Mesenchymal stem cell (in vitro differentiated cells and primary cell): ENCODE results near the gene MRNIP.
A peak's percentile ranks its signal among the peaks of the same experiment; 100 is the strongest.

Experiments used
- DNase-seq: peaks from one replicate; pipeline ENCODE4 v3.0.0-alpha.2; 2013
- H2AFZ ChIP-seq: one replicate; pipeline ENCODE4 v1.6.1; 2013; ENCODE audit warnings: low read depth, mild to moderate bottlenecking, control low read depth, inconsistent platforms, low read length, moderate library complexity
- H2AK5ac ChIP-seq: 2 replicates; pipeline ENCODE4 v1.6.1; 2013; ENCODE audit warnings: low read length, moderate library complexity, mild to moderate bottlenecking, inconsistent platforms; ENCODE audit not compliant: severe bottlenecking
- H2BK120ac ChIP-seq: one replicate; pipeline ENCODE4 v1.6.1; 2013; ENCODE audit warnings: low read depth, mild to moderate bottlenecking, inconsistent platforms, low read length, moderate library complexity
- H2BK12ac ChIP-seq, 2 experiments: one replicate each; pipeline ENCODE4 v1.6.1; 2013; ENCODE audit warnings: inconsistent platforms in 2 of 2, low read length in 2 of 2, mild to moderate bottlenecking in 2 of 2, moderate library complexity in 2 of 2, control low read depth in 1 of 2
- H2BK15ac ChIP-seq: one replicate; pipeline ENCODE4 v1.6.1; 2013; ENCODE audit warnings: mild to moderate bottlenecking, low read depth, inconsistent platforms; ENCODE audit not compliant: poor library complexity, severe bottlenecking
- H2BK5ac ChIP-seq: 2 replicates; pipeline ENCODE4 v1.6.1; 2013; ENCODE audit warnings: low read depth, mild to moderate bottlenecking, low read length, control low read depth, inconsistent platforms; ENCODE audit not compliant: poor library complexity, severe bottlenecking
- H3K14ac ChIP-seq, 2 experiments: one replicate each; pipeline ENCODE4 v1.6.1; 2013; ENCODE audit warnings: inconsistent platforms in 2 of 2, low read length in 2 of 2, control low read depth in 1 of 2, mild to moderate bottlenecking in 1 of 2, moderate library complexity in 1 of 2
- H3K18ac ChIP-seq, 2 experiments: one replicate each; pipeline ENCODE4 v1.6.1; 2013; ENCODE audit warnings: inconsistent platforms in 2 of 2, low read length in 2 of 2, control low read depth in 1 of 2, low read depth in 1 of 2, mild to moderate bottlenecking in 1 of 2
- H3K23ac ChIP-seq, 2 experiments: one replicate each; pipeline ENCODE4 v1.6.1; 2013; ENCODE audit warnings: inconsistent platforms in 2 of 2, low read length in 2 of 2, mild to moderate bottlenecking in 2 of 2, moderate library complexity in 2 of 2, control low read depth in 1 of 2
- H3K27ac ChIP-seq: 2 replicates; pipeline ENCODE4 v1.5.1; 2013; ENCODE audit warnings: mild to moderate bottlenecking, moderate library complexity, low read length, control low read depth, inconsistent platforms; ENCODE audit not compliant: poor library complexity, severe bottlenecking
- H3K27me3 ChIP-seq, 2 experiments: 2 replicates each; pipeline versions ENCODE4 v1.6.1 to v1.7.0; 2013; ENCODE audit warnings: low read length in 2 of 2, mild to moderate bottlenecking in 2 of 2, moderate library complexity in 2 of 2, control low read depth in 1 of 2, inconsistent platforms in 1 of 2; ENCODE audit not compliant: control insufficient read depth in 1 of 2, insufficient read depth in 1 of 2
- H3K36me3 ChIP-seq, 2 experiments: 2 replicates each; pipeline versions ENCODE4 v1.6.1 to v1.7.0; 2013; ENCODE audit warnings: low read length in 2 of 2, control low read depth in 1 of 2, inconsistent platforms in 1 of 2, low read depth in 1 of 2, mild to moderate bottlenecking in 1 of 2; ENCODE audit not compliant: insufficient read depth in 2 of 2, control insufficient read depth in 1 of 2
- H3K4ac ChIP-seq, 2 experiments: one replicate each; pipeline ENCODE4 v1.6.1; 2013; ENCODE audit warnings: inconsistent platforms in 2 of 2, low read length in 2 of 2, mild to moderate bottlenecking in 2 of 2, moderate library complexity in 2 of 2, control low read depth in 1 of 2, low read depth in 1 of 2
- H3K4me1 ChIP-seq: 2 replicates; pipeline ENCODE4 v1.6.1; 2013; ENCODE audit warnings: low read depth, low read length, control low read depth; ENCODE audit not compliant: control insufficient read depth, insufficient read depth
- H3K4me2 ChIP-seq: 2 replicates; pipeline ENCODE4 v1.6.1; 2013; ENCODE audit warnings: low read length, mild to moderate bottlenecking, inconsistent platforms; ENCODE audit not compliant: poor library complexity, severe bottlenecking
- H3K4me3 ChIP-seq, 2 experiments: 2 replicates each; pipeline versions ENCODE4 v1.5.1 to v1.7.0; 2013; ENCODE audit warnings: low read length in 2 of 2, mild to moderate bottlenecking in 2 of 2, control low read depth in 1 of 2, low read depth in 1 of 2; ENCODE audit not compliant: insufficient read depth in 1 of 2
- H3K79me1 ChIP-seq: replicated peaks from 2 replicates; pipeline ENCODE4 v1.6.1; 2013; ENCODE audit warnings: mild to moderate bottlenecking, control low read depth, low read length, inconsistent platforms; ENCODE audit not compliant: poor library complexity, severe bottlenecking
- H3K9ac ChIP-seq: 2 replicates; pipeline ENCODE4 v1.7.0; 2013; ENCODE audit warnings: mild to moderate bottlenecking, low read length, moderate library complexity
- H3K9me3 ChIP-seq: 2 replicates; pipeline ENCODE4 v1.7.0; 2013; ENCODE audit warnings: mild to moderate bottlenecking, low read length; ENCODE audit not compliant: control insufficient read depth
- H4K8ac ChIP-seq: one replicate; pipeline ENCODE4 v1.6.1; 2013; ENCODE audit warnings: inconsistent platforms, mild to moderate bottlenecking, low read length, moderate library complexity
- H4K91ac ChIP-seq: one replicate; pipeline ENCODE4 v1.6.1; 2013; ENCODE audit warnings: mild to moderate bottlenecking, low read length, inconsistent platforms
- WGBS: methylation state at CpG from one replicate; pipeline ENCODE4 v1.1.7; 2013; ENCODE audit warnings: mixed read lengths; 5-methylcytosine and 5-hydroxymethylcytosine counted together

Gene MRNIP

GRCh38 chr5:179829732-179830435 lies 28.7 kb downstream of the MRNIP start:
- Histone ChIP-seq H3K27me3 (no peaks in the 10 kb centered on the region), H3K4ac (no peak overlapping the region), H4K8ac (no peak overlapping the region), H3K27ac (no peak overlapping the region), H3K4me2 (no peak overlapping the region), H3K36me3 (peaks cover 80 to 93% of the 10 kb centered on the region in 2 experiments), H2BK5ac (no peak overlapping the region), H2AK5ac (no peak overlapping the region), H3K9me3 (no peaks in the 10 kb centered on the region), H4K91ac (no peak overlapping the region), H3K14ac (no peak overlapping the region), H3K4me3 (no peak overlapping the region), H3K9ac (no peak overlapping the region), H2BK120ac (no peak overlapping the region), H3K23ac (no peak overlapping the region), H2AFZ (no peak overlapping the region), H3K18ac (no peak overlapping the region), H2BK15ac (no peak overlapping the region), H3K79me1 (peaks cover 18% of the 10 kb centered on the region), H3K4me1 (peaks cover 34% of the 10 kb centered on the region), H2BK12ac (no peak overlapping the region)
- DNase-seq = no peak
- 93% methylated on average over 7 of the region's 7 CpGs for WGBS

GRCh38 chr5:179828756-179829421 lies 29.7 kb downstream of the MRNIP start:
- Histone ChIP-seq H3K23ac (peak overlapping the region in 1 of 2 experiments; percentile 86), H3K4me3 (no peak overlapping the region), H3K79me1 (peaks cover 20% of the 10 kb centered on the region), H3K27me3 (no peaks in the 10 kb centered on the region), H2BK12ac (no peak overlapping the region), H4K91ac (no peak overlapping the region), H3K14ac (no peak overlapping the region), H2BK5ac (no peak overlapping the region), H3K4ac (no peak overlapping the region), H3K9ac (no peak overlapping the region), H3K27ac (no peak overlapping the region), H2BK120ac (no peak overlapping the region), H2AK5ac (peak overlapping the region; percentile 68), H3K4me1 (peaks cover 43% of the 10 kb centered on the region), H3K18ac (no peak overlapping the region), H2AFZ (no peak overlapping the region), H4K8ac (peak overlapping the region; percentile 27), H3K4me2 (no peak overlapping the region), H3K36me3 (peaks cover 86 to 100% of the 10 kb centered on the region in 2 experiments), H3K9me3 (no peaks in the 10 kb centered on the region), H2BK15ac (no peak overlapping the region)
- 99% methylated on average over 3 of the region's 3 CpGs for WGBS
- DNase-seq = no peak

- Histone ChIP-seq H2BK15ac (no peak overlapping the region), H4K91ac (no peak overlapping the region), H3K79me1 (peaks cover 15% of the 10 kb centered on the region), H2BK5ac (no peak overlapping the region), H3K9me3 (no peaks in the 10 kb centered on the region), H3K9ac (peak overlapping the region; percentile 35), H3K27me3 (no peaks in the 10 kb centered on the region), H2AFZ (no peak overlapping the region), H3K36me3 (peaks cover 85 to 99% of the 10 kb centered on the region in 2 experiments), H3K14ac (no peak overlapping the region), H3K18ac (no peak overlapping the region), H2BK12ac (no peak overlapping the region), H4K8ac (no peak overlapping the region), H2BK120ac (no peak overlapping the region), H2AK5ac (no peak overlapping the region), H3K4me2 (no peak overlapping the region), H3K4ac (no peak overlapping the region), H3K27ac (peak overlapping the region; percentile 3), H3K23ac (no peak overlapping the region), H3K4me1 (peaks cover 46% of the 10 kb centered on the region), H3K4me3 (no peak overlapping the region)
- 68% methylated on average over 9 of the region's 9 CpGs for WGBS
- peak; percentile 81 for DNase-seq
These were observed 30.9 kb downstream of the MRNIP start for GRCh38 chr5:179827680-179828079.

- Histone ChIP-seq H2BK5ac (no peak overlapping the region), H3K14ac (no peak overlapping the region), H3K27me3 (no peaks in the 10 kb centered on the region), H3K4me3 (peak overlapping the region in 1 of 2 experiments; percentile 39), H3K4me1 (peaks cover 39% of the 10 kb centered on the region), H2BK120ac (no peak overlapping the region), H3K27ac (no peak overlapping the region), H3K9ac (peak overlapping the region; percentile 96), H3K4ac (no peak overlapping the region), H2BK15ac (no peak overlapping the region), H4K8ac (no peak overlapping the region), H3K18ac (no peak overlapping the region), H3K9me3 (no peaks in the 10 kb centered on the region), H2AFZ (no peak overlapping the region), H3K4me2 (no peak overlapping the region), H2AK5ac (no peak overlapping the region), H3K36me3 (peaks cover 69 to 89% of the 10 kb centered on the region in 2 experiments), H3K23ac (no peak overlapping the region), H4K91ac (no peak overlapping the region), H3K79me1 (peaks cover 15% of the 10 kb centered on the region), H2BK12ac (no peak overlapping the region)
- 93% methylated on average over 13 of the region's 13 CpGs for WGBS
- peak; percentile 31 for DNase-seq
These were observed 32.9 kb downstream of the MRNIP start for GRCh38 chr5:179825655-179826182.
